Measurements from ENCODE around the gene GOSR2.

The GOSR2 gene

DNA sequence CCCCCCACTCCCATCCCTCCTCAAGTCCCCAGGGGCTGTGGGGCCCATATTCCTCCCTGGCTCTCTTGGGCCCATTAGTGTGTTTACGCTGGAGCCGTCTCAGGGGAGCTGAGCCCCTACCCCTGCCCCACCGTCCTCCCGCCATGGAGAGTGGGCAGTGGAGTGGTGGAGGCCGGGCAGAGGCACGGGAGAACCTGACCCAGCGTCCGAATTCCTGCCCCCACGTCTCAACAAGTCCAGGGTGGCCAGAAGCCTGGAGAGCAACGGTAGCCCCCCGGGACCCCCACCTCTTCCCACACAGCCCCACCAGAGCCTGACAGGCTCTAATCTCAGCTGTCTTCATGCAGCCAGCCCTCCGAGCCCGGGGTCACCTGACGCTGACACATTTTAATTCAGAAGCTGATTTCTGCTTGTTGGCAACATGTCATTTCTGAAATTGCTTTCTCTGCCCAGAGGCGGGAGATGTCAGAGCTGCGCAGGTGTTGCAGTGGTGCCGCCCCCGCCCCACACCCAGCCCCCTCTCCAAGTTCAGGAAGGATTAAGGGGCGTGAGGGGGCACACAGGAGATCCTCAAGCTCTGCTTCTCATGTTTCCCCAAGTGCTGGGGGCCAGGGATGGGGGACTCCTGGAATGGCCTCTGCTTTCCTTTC, 39.0 kb upstream of the GOSR2 start:
- no peaks in the 10 kb centered on the region for H3K9me3 ChIP-seq (ENCODE audit: control insufficient read depth, insufficient read depth, low read length)
- H3K9ac ChIP-seq (ENCODE audit: low read depth, low read length) = no peak overlapping the region
- H3K27me3 ChIP-seq (ENCODE audit: control insufficient read depth, insufficient read depth, low read length) = no peaks in the 10 kb centered on the region
- no peaks in the 10 kb centered on the region for H3K36me3 ChIP-seq (ENCODE audit: control insufficient read depth, insufficient read depth, low read length)
- no peak overlapping the region for H3K4me3 ChIP-seq (ENCODE audit: low read depth, low read length)
- H3K4me1 ChIP-seq (ENCODE audit: control insufficient read depth, insufficient read depth, low read length) = no peaks in the 10 kb centered on the region

DNA sequence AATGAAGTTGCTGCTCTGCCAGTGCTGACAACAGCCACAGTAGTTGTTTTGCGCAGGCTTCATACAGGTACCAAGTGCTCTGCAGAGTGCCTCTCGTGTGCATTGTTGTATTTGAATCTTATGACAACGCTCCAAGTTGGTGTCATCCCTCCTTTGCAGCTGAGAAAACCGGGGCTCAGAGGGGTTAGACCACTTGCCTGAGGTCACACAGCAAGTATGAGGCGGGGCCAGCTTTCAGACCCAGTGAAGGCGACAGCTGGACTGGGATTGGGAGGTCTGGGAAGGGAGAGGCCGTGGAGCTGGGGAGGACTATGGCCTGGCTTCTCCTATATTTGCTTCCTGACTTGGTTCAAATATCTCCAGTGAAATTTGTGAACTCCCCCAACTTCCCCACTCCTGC, 38.4 kb upstream of the GOSR2 start:
- Histone ChIP-seq H3K4me1 (ENCODE audit: control insufficient read depth, insufficient read depth, low read length) (no peaks in the 10 kb centered on the region), H3K36me3 (ENCODE audit: control insufficient read depth, insufficient read depth, low read length) (no peaks in the 10 kb centered on the region), H3K9ac (ENCODE audit: low read depth, low read length) (no peak overlapping the region), H3K4me3 (ENCODE audit: low read depth, low read length) (no peak overlapping the region), H3K27me3 (ENCODE audit: control insufficient read depth, insufficient read depth, low read length) (no peaks in the 10 kb centered on the region), H3K9me3 (ENCODE audit: control insufficient read depth, insufficient read depth, low read length) (no peaks in the 10 kb centered on the region)

DNA sequence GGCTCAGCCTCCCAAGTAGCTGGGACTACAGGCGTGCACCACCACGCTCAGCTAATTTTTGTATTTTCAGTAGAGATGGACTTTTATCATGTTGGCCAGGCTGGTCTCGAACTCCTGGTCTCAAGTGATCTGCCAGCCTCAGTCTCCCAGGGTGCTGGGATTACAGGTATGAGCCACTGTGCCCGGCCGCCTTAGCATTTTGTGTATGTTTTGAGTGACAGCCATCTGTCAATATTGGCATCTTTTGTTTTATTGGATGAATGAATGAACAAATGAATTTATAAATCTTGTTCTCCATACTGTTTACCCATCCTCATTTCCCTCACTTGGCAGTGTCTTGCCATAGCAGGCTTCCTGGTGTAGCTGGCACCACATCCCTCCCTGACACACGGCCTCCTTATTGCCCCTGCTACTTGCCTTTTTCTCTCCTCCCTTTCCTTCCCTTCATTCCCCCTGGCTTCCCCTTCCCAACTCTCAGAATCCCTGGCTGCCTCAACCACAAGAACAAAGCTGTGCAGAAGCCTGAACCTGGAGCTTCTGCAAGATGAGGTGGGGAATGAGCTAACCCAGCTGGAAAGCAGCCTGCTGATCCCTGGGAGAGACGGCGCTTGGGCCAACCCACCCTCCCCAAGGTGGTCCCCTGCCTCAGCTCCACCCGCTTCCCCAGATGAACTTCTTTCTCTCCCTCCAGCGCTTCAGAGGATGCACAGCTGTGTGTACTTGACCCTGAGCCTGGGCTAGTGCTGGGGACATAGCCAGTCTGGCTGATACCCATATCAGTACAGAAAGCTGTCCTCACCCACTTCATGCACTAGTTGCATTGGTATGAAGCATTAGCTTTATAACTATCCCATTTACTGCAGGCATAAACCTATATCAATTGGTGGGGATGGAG, 37.3 kb upstream of the GOSR2 start:
- no peaks in the 10 kb centered on the region for H3K27me3 ChIP-seq (ENCODE audit: control insufficient read depth, insufficient read depth, low read length)
- peaks cover 4% of the 10 kb centered on the region for H3K4me1 ChIP-seq (ENCODE audit: control insufficient read depth, insufficient read depth, low read length)
- no peaks in the 10 kb centered on the region for H3K9me3 ChIP-seq (ENCODE audit: control insufficient read depth, insufficient read depth, low read length)
- H3K9ac ChIP-seq (ENCODE audit: low read depth, low read length) = no peak overlapping the region
- H3K4me3 ChIP-seq (ENCODE audit: low read depth, low read length) = no peak overlapping the region
- no peaks in the 10 kb centered on the region for H3K36me3 ChIP-seq (ENCODE audit: control insufficient read depth, insufficient read depth, low read length)

DNA sequence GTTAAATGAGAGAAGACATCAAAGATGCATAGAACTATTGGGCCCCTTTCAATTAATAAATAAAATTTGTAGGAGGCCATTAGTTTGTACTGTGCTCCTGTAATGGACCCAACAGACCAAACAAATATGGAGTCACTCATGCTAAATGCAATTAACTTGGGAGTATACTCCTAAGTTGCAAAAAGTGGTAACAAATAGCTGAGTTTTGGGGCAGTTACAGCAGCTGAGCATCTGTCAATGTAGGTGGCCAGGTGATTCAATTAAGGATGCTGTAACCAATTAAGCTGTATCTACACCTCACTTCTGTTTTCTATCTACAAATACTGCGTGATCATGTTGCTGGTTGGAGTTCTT, 36.7 kb upstream of the GOSR2 start:
- Histone ChIP-seq H3K36me3 (ENCODE audit: control insufficient read depth, insufficient read depth, low read length) (no peaks in the 10 kb centered on the region), H3K9ac (ENCODE audit: low read depth, low read length) (no peak overlapping the region), H3K9me3 (ENCODE audit: control insufficient read depth, insufficient read depth, low read length) (no peaks in the 10 kb centered on the region), H3K4me1 (ENCODE audit: control insufficient read depth, insufficient read depth, low read length) (peaks cover 4% of the 10 kb centered on the region), H3K27me3 (ENCODE audit: control insufficient read depth, insufficient read depth, low read length) (no peaks in the 10 kb centered on the region), H3K4me3 (ENCODE audit: low read depth, low read length) (no peak overlapping the region)

GRCh38 chr17:46887717-46888116, 35.2 kb upstream of the GOSR2 start:
- Histone ChIP-seq H3K27me3 (ENCODE audit: control insufficient read depth, insufficient read depth, low read length) (no peaks in the 10 kb centered on the region), H3K9ac (ENCODE audit: low read depth, low read length) (no peak overlapping the region), H3K36me3 (ENCODE audit: control insufficient read depth, insufficient read depth, low read length) (no peaks in the 10 kb centered on the region), H3K4me3 (ENCODE audit: low read depth, low read length) (no peak overlapping the region), H3K9me3 (ENCODE audit: control insufficient read depth, insufficient read depth, low read length) (no peaks in the 10 kb centered on the region), H3K4me1 (ENCODE audit: control insufficient read depth, insufficient read depth, low read length) (peaks cover 4% of the 10 kb centered on the region)

GRCh38 chr17:46888727-46889126, 34.2 kb upstream of the GOSR2 start:
- no peaks in the 10 kb centered on the region for H3K27me3 ChIP-seq (ENCODE audit: control insufficient read depth, insufficient read depth, low read length)
- no peak overlapping the region for H3K9ac ChIP-seq (ENCODE audit: low read depth, low read length)
- H3K4me1 ChIP-seq (ENCODE audit: control insufficient read depth, insufficient read depth, low read length) = peaks cover 4% of the 10 kb centered on the region
- no peak overlapping the region for H3K4me3 ChIP-seq (ENCODE audit: low read depth, low read length)
- no peaks in the 10 kb centered on the region for H3K36me3 ChIP-seq (ENCODE audit: control insufficient read depth, insufficient read depth, low read length)
- no peaks in the 10 kb centered on the region for H3K9me3 ChIP-seq (ENCODE audit: control insufficient read depth, insufficient read depth, low read length)

DNA sequence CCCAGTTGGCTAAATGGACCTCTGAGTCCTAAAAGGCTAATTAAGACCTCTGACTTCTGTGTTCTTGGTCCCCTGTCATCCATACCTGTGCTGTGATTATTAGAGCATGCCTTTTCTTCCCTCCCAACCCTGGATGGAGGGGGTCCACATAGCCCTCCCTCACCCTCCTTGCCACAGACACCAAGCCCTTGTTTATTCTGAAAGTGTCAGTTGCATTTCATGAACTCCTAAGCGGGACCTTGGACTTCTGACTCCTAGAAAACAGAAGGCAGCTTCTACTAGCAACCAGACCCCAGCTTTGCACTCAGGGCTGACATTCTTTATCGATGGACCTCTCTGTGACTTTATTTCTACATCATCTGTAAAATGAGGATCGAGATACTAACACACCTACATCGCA, 33.4 kb upstream of the GOSR2 start:
- Histone ChIP-seq H3K4me1 (ENCODE audit: control insufficient read depth, insufficient read depth, low read length) (peaks cover 4% of the 10 kb centered on the region), H3K9me3 (ENCODE audit: control insufficient read depth, insufficient read depth, low read length) (no peaks in the 10 kb centered on the region), H3K36me3 (ENCODE audit: control insufficient read depth, insufficient read depth, low read length) (no peaks in the 10 kb centered on the region), H3K9ac (ENCODE audit: low read depth, low read length) (no peak overlapping the region), H3K27me3 (ENCODE audit: control insufficient read depth, insufficient read depth, low read length) (no peaks in the 10 kb centered on the region), H3K4me3 (ENCODE audit: low read depth, low read length) (no peak overlapping the region)

DNA sequence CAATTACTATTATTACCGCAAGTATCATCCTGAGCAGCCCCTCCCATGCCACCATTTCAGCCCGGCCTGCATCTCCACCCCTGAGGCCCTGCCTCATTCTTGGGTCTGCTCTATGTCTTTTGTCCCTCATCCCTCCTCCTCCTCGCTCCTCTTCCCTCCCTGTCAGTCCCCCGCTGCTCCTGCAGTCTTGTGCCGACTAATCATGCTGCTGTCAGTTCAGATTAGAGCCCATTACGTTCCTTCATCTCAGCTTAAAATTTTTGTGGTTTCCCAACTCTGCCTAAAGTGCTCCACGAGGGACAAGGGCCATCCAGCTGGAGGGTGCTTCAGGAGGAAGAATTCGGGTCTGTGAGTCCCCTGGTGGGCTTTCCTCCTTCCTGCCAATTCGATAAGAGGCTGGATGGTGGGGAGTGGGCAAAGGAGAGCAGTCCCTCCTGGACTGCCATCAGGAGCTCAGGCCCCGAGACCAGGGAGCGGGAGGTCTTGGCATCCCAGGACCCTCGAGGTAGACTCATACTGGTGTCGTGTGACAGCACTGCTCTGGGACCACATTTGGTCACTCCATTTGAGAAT, 32.9 kb upstream of the GOSR2 start:
- no peaks in the 10 kb centered on the region for H3K9me3 ChIP-seq (ENCODE audit: control insufficient read depth, insufficient read depth, low read length)
- H3K9ac ChIP-seq (ENCODE audit: low read depth, low read length) = no peak overlapping the region
- no peaks in the 10 kb centered on the region for H3K27me3 ChIP-seq (ENCODE audit: control insufficient read depth, insufficient read depth, low read length)
- H3K4me3 ChIP-seq (ENCODE audit: low read depth, low read length) = no peak overlapping the region
- no peaks in the 10 kb centered on the region for H3K36me3 ChIP-seq (ENCODE audit: control insufficient read depth, insufficient read depth, low read length)
- H3K4me1 ChIP-seq (ENCODE audit: control insufficient read depth, insufficient read depth, low read length) = peaks cover 4% of the 10 kb centered on the region

DNA sequence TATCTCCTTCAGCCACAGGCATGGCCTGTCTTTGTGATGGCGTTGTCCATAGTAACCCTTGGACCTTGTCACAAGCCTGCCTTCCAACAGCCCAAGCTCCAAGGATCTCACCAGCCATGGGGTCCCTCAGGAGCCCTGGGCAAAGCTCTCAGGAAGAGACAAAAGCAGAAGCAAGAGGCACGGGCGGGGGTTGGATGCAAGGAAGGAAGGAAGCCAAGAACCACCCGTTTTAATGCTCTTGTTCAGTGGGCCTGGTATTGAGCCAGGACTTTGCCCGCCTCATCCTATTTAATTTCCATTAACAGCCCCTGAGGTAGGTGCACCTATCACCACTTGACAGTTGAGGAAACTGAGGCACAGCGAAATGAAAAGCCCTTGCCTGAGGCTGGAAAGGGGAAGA, 32.3 kb upstream of the GOSR2 start:
- H3K9ac ChIP-seq (ENCODE audit: low read depth, low read length) = no peak overlapping the region
- H3K36me3 ChIP-seq (ENCODE audit: control insufficient read depth, insufficient read depth, low read length) = no peaks in the 10 kb centered on the region
- peaks cover 4% of the 10 kb centered on the region for H3K4me1 ChIP-seq (ENCODE audit: control insufficient read depth, insufficient read depth, low read length)
- H3K4me3 ChIP-seq (ENCODE audit: low read depth, low read length) = no peak overlapping the region
- H3K27me3 ChIP-seq (ENCODE audit: control insufficient read depth, insufficient read depth, low read length) = no peaks in the 10 kb centered on the region
- no peaks in the 10 kb centered on the region for H3K9me3 ChIP-seq (ENCODE audit: control insufficient read depth, insufficient read depth, low read length)

GRCh38 chr17:46892192-46892703, 30.7 kb upstream of the GOSR2 start:
- Histone ChIP-seq H3K9me3 (ENCODE audit: control insufficient read depth, insufficient read depth, low read length) (no peaks in the 10 kb centered on the region), H3K36me3 (ENCODE audit: control insufficient read depth, insufficient read depth, low read length) (no peaks in the 10 kb centered on the region), H3K9ac (ENCODE audit: low read depth, low read length) (no peak overlapping the region), H3K4me1 (ENCODE audit: control insufficient read depth, insufficient read depth, low read length) (peaks cover 4% of the 10 kb centered on the region), H3K4me3 (ENCODE audit: low read depth, low read length) (no peak overlapping the region), H3K27me3 (ENCODE audit: control insufficient read depth, insufficient read depth, low read length) (no peaks in the 10 kb centered on the region)

GRCh38 chr17:46894024-46894423, 28.9 kb upstream of the GOSR2 start:
- no peaks in the 10 kb centered on the region for H3K9me3 ChIP-seq (ENCODE audit: control insufficient read depth, insufficient read depth, low read length)
- no peaks in the 10 kb centered on the region for H3K27me3 ChIP-seq (ENCODE audit: control insufficient read depth, insufficient read depth, low read length)
- no peak overlapping the region for H3K9ac ChIP-seq (ENCODE audit: low read depth, low read length)
- no peak overlapping the region for H3K4me3 ChIP-seq (ENCODE audit: low read depth, low read length)
- H3K4me1 ChIP-seq (ENCODE audit: control insufficient read depth, insufficient read depth, low read length) = peaks cover 4% of the 10 kb centered on the region
- H3K36me3 ChIP-seq (ENCODE audit: control insufficient read depth, insufficient read depth, low read length) = no peaks in the 10 kb centered on the region

Measured in iPS-15b (cell line).